SK-N-SH (cell line): Measurements from ENCODE around the gene NUMB. TPM values are rescaled to one million over a fixed set of nuclear protein-coding genes. Genes with fewer than 3 reads are reported as not detected.

Experiments used
- CTCF ChIA-PET: fragments of 300-600, 350-600 bp; formaldehyde crosslinking; extraction: SDS; loops from one replicate; lab custom pipeline; 2021; lab: Yijun Ruan, JAX
- POLR2A ChIA-PET: fragments of 350-600 bp; sonication (Branson Sonifier 250); formaldehyde crosslinking; extraction: SDS; loops from one replicate; lab custom pipeline; 2020; ENCODE audit warnings: antibody characterized with exemption, inconsistent platforms; lab: Yijun Ruan, JAX
- DNase-seq: peaks from one replicate; pipeline ENCODE4 v3.0.0; 2012
- H2AFZ ChIP-seq: fragments of 200-600 bp; sonication (generic); 2 replicates; pipeline ENCODE4 v1.8.1; 2016; ENCODE audit warnings: antibody characterized with exemption, mild to moderate bottlenecking, low read depth
- H3F3A ChIP-seq: fragments of 200-600 bp; sonication (generic); replicated peaks from 2 replicates; pipeline ENCODE3; 2016; ENCODE audit warnings: antibody characterized with exemption, mild to moderate bottlenecking; ENCODE audit not compliant: insufficient read depth
- H3K27ac ChIP-seq, 2 experiments: fragments of 200-500 bp in 1 of 2; fragments of 200-600 bp in 1 of 2; sonication (Bioruptor generic) in 1 of 2; sonication (generic), shearing (Covaris generic) in 1 of 2; 2 replicates each; pipeline versions ENCODE4 v1.5.1 to v1.6.1; 2014 to 2016; ENCODE audit warnings: low read depth in 2 of 2, inconsistent platforms in 1 of 2, low read length in 1 of 2, mild to moderate bottlenecking in 1 of 2, mixed read lengths in 1 of 2
- H3K27me3 ChIP-seq: fragments of 200-600 bp; sonication (generic), shearing (Covaris generic); 2 replicates; pipeline ENCODE4 v1.6.1; 2016; ENCODE audit warnings: mixed run types; ENCODE audit not compliant: insufficient read depth
- H3K36me3 ChIP-seq, 2 experiments: fragments of 200-500 bp in 1 of 2; fragments of 200-600 bp in 1 of 2; sonication (Bioruptor generic) in 1 of 2; sonication (generic) in 1 of 2; replicated peaks in 1 of 2; 2 replicates each; pipeline versions ENCODE3 to v1.5.1; 2014 to 2016; ENCODE audit warnings: low read length in 1 of 2, mild to moderate bottlenecking in 1 of 2; ENCODE audit not compliant: insufficient read depth in 2 of 2, control insufficient read depth in 1 of 2
- H3K4me1 ChIP-seq, 2 experiments: fragments of 200-500 bp in 1 of 2; fragments of 200-600 bp in 1 of 2; sonication (Bioruptor generic) in 1 of 2; sonication (generic), shearing (Covaris generic) in 1 of 2; 2 replicates each; pipeline versions ENCODE4 v1.5.1 to v1.6.1; 2014 to 2016; ENCODE audit warnings: low read depth in 1 of 2, low read length in 1 of 2, mixed run types in 1 of 2; ENCODE audit not compliant: insufficient read depth in 2 of 2, control insufficient read depth in 1 of 2
- H3K4me2 ChIP-seq: fragments of 200-600 bp; sonication (generic), shearing (Covaris generic); 2 replicates; pipeline ENCODE4 v1.6.1; 2017; ENCODE audit warnings: mixed run types
- H3K4me3 ChIP-seq, 2 experiments: fragments of 200-500 bp in 1 of 2; fragments of 200-600 bp in 1 of 2; sonication (Bioruptor generic) in 1 of 2; sonication (generic), shearing (Covaris generic) in 1 of 2; 2 replicates each; pipeline versions ENCODE4 v1.5.1 to v1.8.1; 2014 to 2016; ENCODE audit warnings: low read depth in 2 of 2, inconsistent platforms in 1 of 2, low read length in 1 of 2, mild to moderate bottlenecking in 1 of 2, mixed read lengths in 1 of 2, moderate library complexity in 1 of 2
- H3K79me2 ChIP-seq: fragments of 200-600 bp; sonication (generic); 2 replicates; pipeline ENCODE4 v1.8.1; 2017; ENCODE audit warnings: mild to moderate bottlenecking; ENCODE audit not compliant: insufficient read depth
- H3K9ac ChIP-seq: fragments of 200-600 bp; sonication (generic); 2 replicates; pipeline ENCODE4 v1.6.1; 2017; ENCODE audit warnings: mixed run types
- H3K9me2 ChIP-seq: fragments of 200-600 bp; sonication (generic); 2 replicates; pipeline ENCODE4 v1.6.1; 2017; ENCODE audit warnings: mixed run types
- H3K9me3 ChIP-seq: fragments of 200-600 bp; sonication (generic); 2 replicates; pipeline ENCODE4 v1.6.1; 2017; ENCODE audit warnings: mixed run types, mild to moderate bottlenecking, moderate library complexity
- H4K20me1 ChIP-seq: fragments of 200-600 bp; sonication (generic); 2 replicates; pipeline ENCODE4 v1.6.1; 2017; ENCODE audit warnings: mild to moderate bottlenecking, mixed run types; ENCODE audit not compliant: insufficient read depth
- CHD2 ChIP-seq: fragments of 150-350 bp; IDR thresholded peaks from 2 replicates; pipeline ENCODE4 v1.6.1; 2018; ENCODE audit warnings: low read length; ENCODE audit not compliant: partially characterized antibody
- CTCF ChIP-seq: fragments of 200-600 bp; sonication (generic); IDR thresholded peaks from 2 replicates; pipeline ENCODE4 v1.6.1; 2017; ENCODE audit warnings: antibody characterized with exemption, mild to moderate bottlenecking, moderate library complexity
- ELF1 ChIP-seq: IDR thresholded peaks from 2 replicates; pipeline ENCODE4 v1.4.0; 2012
- FOXM1 ChIP-seq: IDR thresholded peaks from 2 replicates; pipeline ENCODE4 v1.4.0; 2012; ENCODE audit warnings: low read depth, mild to moderate bottlenecking
- GATA2 ChIP-seq: sonication (generic); formaldehyde crosslinking; IDR thresholded peaks from 2 replicates; pipeline ENCODE4 v1.5.0; 2020; ENCODE audit warnings: mild to moderate bottlenecking, missing genetic modification reagents
- JUND ChIP-seq: IDR thresholded peaks from 2 replicates; pipeline ENCODE4 v1.4.0; 2012
- MEF2A ChIP-seq: IDR thresholded peaks from 2 replicates; pipeline ENCODE4 v1.4.0; 2012; ENCODE audit warnings: low read depth, borderline replicate concordance
- MXI1 ChIP-seq: IDR thresholded peaks from 2 replicates; pipeline ENCODE4 v1.6.1; 2012; ENCODE audit warnings: mild to moderate bottlenecking, low read depth, low read length, improper control_type of control experiment
- RAD21 ChIP-seq: IDR thresholded peaks from 2 replicates; pipeline ENCODE4 v1.6.1; 2012; ENCODE audit warnings: mild to moderate bottlenecking, low read length
- REST ChIP-seq: IDR thresholded peaks from 2 replicates; pipeline ENCODE4 v1.6.1; 2012; ENCODE audit warnings: mild to moderate bottlenecking, low read depth, low read length, moderate library complexity
- SIN3A ChIP-seq: IDR thresholded peaks from 2 replicates; pipeline ENCODE4 v1.6.1; 2012; ENCODE audit warnings: low read depth, mild to moderate bottlenecking, low read length, moderate library complexity, borderline replicate concordance
- SMC3 ChIP-seq: IDR thresholded peaks from 2 replicates; pipeline ENCODE4 v1.6.1; 2012; ENCODE audit warnings: low read depth, low read length, improper control_type of control experiment
- TAF1 ChIP-seq: IDR thresholded peaks from 2 replicates; pipeline ENCODE4 v1.6.1; 2012; ENCODE audit warnings: low read depth, mild to moderate bottlenecking, low read length, moderate library complexity, borderline replicate concordance
- TCF12 ChIP-seq: IDR thresholded peaks from 2 replicates; pipeline ENCODE4 v1.4.0; 2012
- TEAD4 ChIP-seq: IDR thresholded peaks from 2 replicates; pipeline ENCODE4 v1.4.0; 2012; ENCODE audit warnings: mild to moderate bottlenecking, borderline replicate concordance; ENCODE audit not compliant: insufficient read depth
- WGBS: methylation state at CpG from one replicate; pipeline ENCODE4 v1.1.6; 2017; ENCODE audit warnings: low lambda C conversion rate; 5-methylcytosine and 5-hydroxymethylcytosine counted together
- polyA plus RNA-seq, 3 experiments: library from polyadenylated mRNA; depleted of rRNA; stranded (reverse); fragments of >200 nt; gene quantifications; 2 replicates each; pipeline ENCODE4 v1.2.3, GENCODE V29; 2012
- TF ChIP-seq, protein P1 (sequence below): fragments of 150-350 bp; IDR thresholded peaks from 2 replicates; pipeline ENCODE4 v1.6.1; 2016; ENCODE audit warnings: mild to moderate bottlenecking, low read depth, low read length

Gene NUMB
- polyA plus RNA-seq, 1 of the 3 experiments (the other 2 are of a cell fraction) = 58.4 TPM

DNA sequence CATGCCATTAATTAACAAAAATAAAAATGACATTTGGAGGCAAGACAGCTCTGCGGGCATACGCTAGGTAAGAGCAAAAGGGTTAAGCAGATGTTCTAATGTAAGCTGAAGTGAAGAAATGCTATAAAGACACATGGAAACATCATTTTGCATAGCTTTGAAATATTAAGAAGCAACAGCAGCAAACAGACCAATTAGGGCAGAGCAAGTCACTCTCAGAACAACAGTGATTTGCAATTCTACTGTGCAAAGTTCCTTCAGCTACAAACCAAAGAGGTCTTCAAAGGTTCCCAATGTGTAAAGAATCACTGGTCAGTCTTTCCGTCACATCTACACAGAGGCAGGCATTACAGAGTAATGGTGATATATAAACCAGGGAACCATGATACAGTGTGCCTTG lies 152.8 kb downstream of the NUMB start:
- Histone ChIP-seq H3K36me3 (peaks cover 0 to 6% of the 10 kb centered on the region in 2 experiments), H3K4me3 (no peak overlapping the region), H4K20me1 (no peaks in the 10 kb centered on the region), H3K9me3 (no peaks in the 10 kb centered on the region), H2AFZ (no peak overlapping the region), H3K9ac (no peak overlapping the region), H3K4me1 (peaks cover 0 to 2% of the 10 kb centered on the region in 2 experiments; a peak in 1 of 4 replicates), H3K27ac (no peak overlapping the region), H3K79me2 (no peaks in the 10 kb centered on the region; the same call in 1 of the 2 replicates), H3F3A (peaks cover 3% of the 10 kb centered on the region), H3K27me3 (no peaks in the 10 kb centered on the region), H3K4me2 (no peak overlapping the region), H3K9me2 (no peaks in the 10 kb centered on the region)
- ChIA-PET POLR2A (no interaction called here), CTCF (interaction anchor here (4.9 to 5.3 kb wide), 2 partner anchors 10 to 167 kb away, joined by 23 to 47 read pairs; no protein-coding TSS in a partner anchor)
- 87% methylated on average over 3 of the region's 3 CpGs for WGBS
- TF ChIP-seq TAF1 = no peak
- TF ChIP-seq REST = no peak
- TF ChIP-seq SIN3A = no peak
- no peak for TF ChIP-seq FOXM1
- TF ChIP-seq, protein P1, sequence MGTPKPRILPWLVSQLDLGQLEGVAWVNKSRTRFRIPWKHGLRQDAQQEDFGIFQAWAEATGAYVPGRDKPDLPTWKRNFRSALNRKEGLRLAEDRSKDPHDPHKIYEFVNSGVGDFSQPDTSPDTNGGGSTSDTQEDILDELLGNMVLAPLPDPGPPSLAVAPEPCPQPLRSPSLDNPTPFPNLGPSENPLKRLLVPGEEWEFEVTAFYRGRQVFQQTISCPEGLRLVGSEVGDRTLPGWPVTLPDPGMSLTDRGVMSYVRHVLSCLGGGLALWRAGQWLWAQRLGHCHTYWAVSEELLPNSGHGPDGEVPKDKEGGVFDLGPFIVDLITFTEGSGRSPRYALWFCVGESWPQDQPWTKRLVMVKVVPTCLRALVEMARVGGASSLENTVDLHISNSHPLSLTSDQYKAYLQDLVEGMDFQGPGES = no peak
- no peak for TF ChIP-seq TCF12
- TF ChIP-seq ELF1 = no peak
- TF ChIP-seq GATA2 (CRISPR knock-in tag) = no peak
- TF ChIP-seq MXI1 = no peak
- no peak for TF ChIP-seq CHD2
- TF ChIP-seq TEAD4 = no peak
- no peak for TF ChIP-seq MEF2A
- DNase-seq = no peak

- H3K9ac ChIP-seq = no peak overlapping the region
- H3K4me3 ChIP-seq = no peak overlapping the region; a peak in 1 of 4 replicates
- no peaks in the 10 kb centered on the region for H3K4me1 ChIP-seq
- H3F3A ChIP-seq = peaks cover 12% of the 10 kb centered on the region
- DNase-seq = peak; percentile 58
- peaks cover 5 to 24% of the 10 kb centered on the region in 2 experiments for H3K36me3 ChIP-seq
- WGBS = 44% methylated on average over 1 of the region's 1 CpG
- TF ChIP-seq RAD21 (peak; percentile 70), JUND (no peak), SMC3 (peak; percentile 74), CTCF (peak; percentile 95)
- H3K79me2 ChIP-seq = no peaks in the 10 kb centered on the region
- H3K9me2 ChIP-seq = no peaks in the 10 kb centered on the region
- H3K4me2 ChIP-seq = no peak overlapping the region
- no peak overlapping the region for H3K27ac ChIP-seq
- H4K20me1 ChIP-seq = no peaks in the 10 kb centered on the region
- CTCF ChIA-PET = interaction anchor here (0.6 to 5.5 kb wide), 55 partner anchors 8 to 340 kb away, joined by 3 to 179 read pairs (median 5); partner anchors contain the start of gene NUMB
- no peaks in the 10 kb centered on the region for H3K9me3 ChIP-seq
- no peaks in the 10 kb centered on the region for H3K27me3 ChIP-seq
- H2AFZ ChIP-seq = no peak overlapping the region
- POLR2A ChIA-PET = interaction anchor here (0.6 to 1.4 kb wide), 5 partner anchors 28 to 476 kb away, joined by 3 to 11 read pairs (median 4); no protein-coding TSS in a partner anchor
Measured at GRCh38 chr14:73295198-73295796, 163.0 kb downstream of the NUMB start.
